ENCODE measurements around the gene HYCC2. TPM values are rescaled to one million over a fixed set of nuclear protein-coding genes. Genes with fewer than 3 reads are reported as not detected.
"Not testable (repeated sequence)": the region's sequence is repeated elsewhere in the genome, so short reads cannot be mapped to it uniquely, and the experiment has no call there.

Gene HYCC2
- polyA plus RNA-seq, 3 donors, result 6.8 to 10.2 (median 7.7) TPM

GRCh38 chr2:201042451-201042850 lies 29.0 kb downstream of the HYCC2 start:
- H3K4me3 ChIP-seq (replicated peaks in 1 of 3; ENCODE audit: low read depth in 2 of 3, low read length in 3 of 3); H3K4me2 ChIP-seq (replicated peaks; ENCODE audit: extremely low read depth, low read length, poor library complexity, severe bottlenecking); H3K4me3 Mint-ChIP-seq; intact Hi-C loops (cut with micrococcal nuclease); H3K9me3 ChIP-seq (replicated peaks in 1 of 2; ENCODE audit: control insufficient read depth in 1 of 2, insufficient read depth in 1 of 2, low read length in 2 of 2); H3K4me1 ChIP-seq (ENCODE audit: control insufficient read depth in 1 of 2, insufficient read depth in 2 of 2, low read length in 2 of 2); H3K27me3 Mint-ChIP-seq (ENCODE audit: low read depth in 3 of 3); DNase-seq; H2AFZ ChIP-seq (ENCODE audit: insufficient read depth, low read depth, low read length, poor library complexity, severe bottlenecking); H3K4me1 Mint-ChIP-seq; H3K9ac ChIP-seq (ENCODE audit: insufficient read depth, low read length, poor library complexity, severe bottlenecking); H3K27ac ChIP-seq (ENCODE audit: low read depth in 1 of 2, low read length in 2 of 2); H3K27me3 ChIP-seq (ENCODE audit: control insufficient read depth in 2 of 2, insufficient read depth in 2 of 2, low read length in 2 of 2): not testable (repeated sequence)
- peaks cover 35 to 49% of the 10 kb centered on the region in 2 donors for H3K36me3 Mint-ChIP-seq
- peaks cover 65% of the 10 kb centered on the region for H3K79me2 ChIP-seq (ENCODE audit: insufficient read depth, low read length)
- peak overlapping the region in 1 of 7 donors; percentile 71 for H3K27ac Mint-ChIP-seq
- peaks cover 10 to 25% of the 10 kb centered on the region in 2 donors for H3K36me3 ChIP-seq (replicated peaks in 1 of 2; ENCODE audit: control insufficient read depth in 1 of 2, insufficient read depth in 2 of 2, low read length in 2 of 2)
- H3K9me3 Mint-ChIP-seq, result peaks cover 3 to 11% (median 8%) of the 10 kb centered on the region in 7 donors
- peaks cover 38% of the 10 kb centered on the region for H4K20me1 ChIP-seq (ENCODE audit: insufficient read depth, low read length)
- 97% methylated on average over 15 of the region's 36 CpGs for WGBS (ENCODE audit: insufficient coverage)

- no peak overlapping the region for H3K4me3 ChIP-seq (replicated peaks in 1 of 3; ENCODE audit: low read depth in 2 of 3, low read length in 3 of 3)
- peaks cover 0 to 2% (median 0%) of the 10 kb centered on the region in 3 donors for H3K27me3 Mint-ChIP-seq (ENCODE audit: low read depth in 3 of 3)
- peaks cover 25% of the 10 kb centered on the region for H4K20me1 ChIP-seq (ENCODE audit: insufficient read depth, low read length)
- H3K79me2 ChIP-seq (ENCODE audit: insufficient read depth, low read length), result peaks cover 51% of the 10 kb centered on the region
- peaks cover 10 to 25% of the 10 kb centered on the region in 2 donors for H3K36me3 ChIP-seq (replicated peaks in 1 of 2; ENCODE audit: control insufficient read depth in 1 of 2, insufficient read depth in 2 of 2, low read length in 2 of 2)
- DNase-seq, result no peak
- 54% methylated on average over 2 of the region's 4 CpGs for WGBS (ENCODE audit: insufficient coverage)
- no peak overlapping the region for H3K4me2 ChIP-seq (replicated peaks; ENCODE audit: extremely low read depth, low read length, poor library complexity, severe bottlenecking)
- no peak overlapping the region for H3K9ac ChIP-seq (ENCODE audit: insufficient read depth, low read length, poor library complexity, severe bottlenecking)
- H3K4me1 ChIP-seq (ENCODE audit: control insufficient read depth in 1 of 2, insufficient read depth in 2 of 2, low read length in 2 of 2), result no peaks in the 10 kb centered on the region
- no peak overlapping the region for H3K4me3 Mint-ChIP-seq
- peak overlapping the region in 1 of 2 donors; percentile 8 for H3K27ac ChIP-seq (ENCODE audit: low read depth in 1 of 2, low read length in 2 of 2)
- no peaks in the 10 kb centered on the region for H3K9me3 ChIP-seq (replicated peaks in 1 of 2; ENCODE audit: control insufficient read depth in 1 of 2, insufficient read depth in 1 of 2, low read length in 2 of 2)
- H3K9me3 Mint-ChIP-seq, result peaks cover under 1 to 11% (median 7%) of the 10 kb centered on the region in 7 donors
- peak overlapping the region in 3 of 7 donors; percentile 19 to 70 (median 37) for H3K27ac Mint-ChIP-seq
- no peaks in the 10 kb centered on the region for H3K27me3 ChIP-seq (ENCODE audit: control insufficient read depth in 2 of 2, insufficient read depth in 2 of 2, low read length in 2 of 2)
- peaks cover 35 to 39% of the 10 kb centered on the region in 2 donors for H3K36me3 Mint-ChIP-seq
- H2AFZ ChIP-seq (ENCODE audit: insufficient read depth, low read depth, low read length, poor library complexity, severe bottlenecking), result no peak overlapping the region
- intact Hi-C loops (cut with micrococcal nuclease), result no loop called here
- no peaks in the 10 kb centered on the region for H3K4me1 Mint-ChIP-seq
- TF ChIP-seq CTCF (IDR thresholded peaks at IDR 0.05), result no peak
Measured at GRCh38 chr2:201040867-201041628, 30.4 kb downstream of the HYCC2 start.

All from CD14-positive monocyte (primary cell).